Activated CD4-positive, alpha-beta T cell treated with anti-CD3 and anti-CD28 coated beads, Interleukin-2, Interleukin-4, amounts not matched to agents 100 ng/mL and 50 ng/mL, durations not matched to agents 16 hours and 8 hours (primary cell): ENCODE measurements around the gene MB.
A peak's percentile ranks its signal among the peaks of the same experiment; 100 is the strongest.
"Not testable (repeated sequence)": the region's sequence is repeated elsewhere in the genome, so short reads cannot be mapped to it uniquely, and the experiment has no call there.

Experiments
- DNase-seq: peaks from one replicate; pipeline ENCODE4 v3.0.0-alpha.2; 2020; ENCODE audit warnings: low spot score

Gene MB

GRCh38 chr22:35617137-35617755 lies at the start of gene MB:
MB (minus strand) TSS chr22:35617329; CDS start chr22:35617257, 72 bp downstream.
- no peak for DNase-seq

GRCh38 chr22:35666699-35667098 lies 49.6 kb upstream of the MB start:
- not testable (repeated sequence) for DNase-seq

DNA sequence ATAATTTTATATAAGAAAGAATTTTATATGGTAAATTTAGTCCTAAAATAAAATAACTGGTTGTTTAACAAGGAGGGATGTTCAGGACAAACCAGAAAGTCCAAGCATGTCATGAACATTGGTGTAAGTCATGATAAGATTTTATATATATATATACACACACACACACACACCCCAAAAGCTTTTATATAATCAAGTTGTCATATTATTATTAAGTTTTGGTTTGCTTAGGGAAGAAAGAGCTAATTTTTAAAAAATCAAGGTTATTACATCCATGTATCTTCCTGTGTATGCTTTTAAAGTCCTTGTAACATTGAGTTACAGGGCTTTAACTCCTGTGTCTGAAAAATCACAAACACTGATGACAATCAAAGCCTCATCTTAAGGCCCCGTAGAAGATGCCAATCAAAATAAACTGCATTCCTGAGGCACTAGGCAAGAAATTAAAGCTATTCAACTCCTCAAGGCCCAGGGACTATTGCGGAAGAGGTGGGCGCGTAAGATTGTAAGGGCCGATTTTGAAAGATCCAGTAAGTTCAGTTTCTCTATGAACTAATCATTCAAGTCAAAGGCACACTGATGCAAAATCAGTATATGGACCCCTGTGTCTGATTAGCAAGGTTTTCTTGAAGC lies 47.9 kb upstream of the MB start:
- no peak for DNase-seq

- no peak for DNase-seq
These were observed 46.2 kb upstream of the MB start for GRCh38 chr22:35663371-35663770.

- DNase-seq = no peak
These were observed 45.8 kb upstream of the MB start for GRCh38 chr22:35662914-35663313.

- no peak for DNase-seq
These were observed 44.3 kb upstream of the MB start for GRCh38 chr22:35661464-35661863.

GRCh38 chr22:35660291-35661127 lies 43.4 kb upstream of the MB start:
- peak; percentile 24 for DNase-seq

- DNase-seq = no peak
These were observed 40.6 kb upstream of the MB start for GRCh38 chr22:35657571-35658312.

DNA sequence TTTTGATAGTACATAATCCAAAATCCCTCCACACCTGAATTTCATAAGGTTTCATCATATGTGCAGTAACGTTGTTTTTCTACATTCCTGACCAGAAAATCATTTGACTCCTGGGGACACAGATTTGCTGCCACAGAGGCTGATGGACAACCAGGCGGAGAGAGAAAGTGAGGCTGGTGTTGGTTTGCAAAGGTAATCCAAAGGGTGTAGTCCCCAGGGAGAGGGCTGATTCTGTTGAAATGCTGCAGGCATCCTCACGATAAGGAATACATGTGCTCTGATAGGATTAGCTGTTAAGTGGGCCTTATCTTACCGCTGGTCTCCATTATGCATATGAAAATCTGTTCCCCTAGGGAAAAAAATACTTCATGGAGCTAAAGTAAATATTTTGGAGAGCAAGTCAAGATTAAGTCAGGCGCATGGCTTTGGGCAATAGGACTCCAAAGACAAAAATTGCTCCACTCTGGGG lies 39.2 kb upstream of the MB start:
- no peak for DNase-seq

GRCh38 chr22:35653824-35654223 lies 36.7 kb upstream of the MB start:
- no peak for DNase-seq

GRCh38 chr22:35651085-35651484 lies 34.0 kb upstream of the MB start:
- DNase-seq = no peak

DNA sequence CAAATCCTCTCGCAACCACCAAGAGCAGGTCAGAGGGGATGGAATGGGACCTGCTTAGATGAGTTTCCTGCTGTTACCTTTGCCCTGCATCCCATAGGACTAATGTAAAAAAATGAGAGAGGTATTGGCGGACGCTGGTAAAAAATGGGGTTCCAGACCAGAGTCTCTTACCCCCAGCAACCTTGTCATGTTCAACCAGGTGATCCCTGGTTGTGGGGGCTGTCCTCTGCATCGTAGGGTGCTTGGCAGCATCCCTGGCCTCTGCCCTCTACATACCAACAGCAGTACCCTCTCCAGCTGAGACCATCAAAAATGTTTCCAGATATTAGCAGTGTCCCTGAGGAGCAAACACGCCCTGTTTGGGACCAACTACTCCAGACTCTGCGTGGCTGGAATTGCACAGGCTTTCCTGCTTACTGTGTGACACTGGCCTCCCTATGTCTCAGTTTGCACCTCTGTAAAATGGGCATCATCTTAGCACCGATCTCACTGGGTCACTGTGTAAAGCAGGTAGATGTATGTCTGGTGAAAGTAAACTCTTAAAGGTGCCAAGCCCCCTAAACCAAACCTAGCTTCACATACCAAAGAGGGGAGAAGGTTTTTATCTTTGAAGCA lies 32.6 kb upstream of the MB start:
- DNase-seq = no peak

DNA sequence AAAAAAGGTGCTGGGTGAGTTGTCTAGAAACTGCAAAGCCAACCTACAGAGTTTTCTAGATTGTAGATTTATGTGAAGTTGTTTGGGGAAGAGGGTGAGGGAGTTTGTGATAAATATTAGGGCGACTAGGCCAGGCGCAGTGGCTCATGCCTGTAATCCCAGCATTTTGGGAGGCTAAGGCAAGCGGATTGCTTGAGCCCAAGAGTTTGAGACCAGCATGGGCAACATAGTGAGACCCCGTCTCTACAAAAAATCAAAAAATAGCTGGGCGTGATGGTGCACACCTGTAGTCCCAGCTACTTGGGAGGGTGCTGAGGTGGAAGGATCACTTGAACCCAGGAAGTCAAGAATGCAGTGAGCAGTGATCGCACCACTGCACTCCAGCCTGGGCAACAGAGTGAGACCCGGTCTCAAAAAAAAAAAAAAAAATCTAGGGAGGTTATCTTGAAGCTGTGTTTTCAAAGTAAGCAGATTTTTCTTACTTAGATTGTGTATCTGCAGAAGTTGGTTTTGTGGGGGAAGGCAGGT lies 32.0 kb upstream of the MB start:
- DNase-seq = no peak

DNA sequence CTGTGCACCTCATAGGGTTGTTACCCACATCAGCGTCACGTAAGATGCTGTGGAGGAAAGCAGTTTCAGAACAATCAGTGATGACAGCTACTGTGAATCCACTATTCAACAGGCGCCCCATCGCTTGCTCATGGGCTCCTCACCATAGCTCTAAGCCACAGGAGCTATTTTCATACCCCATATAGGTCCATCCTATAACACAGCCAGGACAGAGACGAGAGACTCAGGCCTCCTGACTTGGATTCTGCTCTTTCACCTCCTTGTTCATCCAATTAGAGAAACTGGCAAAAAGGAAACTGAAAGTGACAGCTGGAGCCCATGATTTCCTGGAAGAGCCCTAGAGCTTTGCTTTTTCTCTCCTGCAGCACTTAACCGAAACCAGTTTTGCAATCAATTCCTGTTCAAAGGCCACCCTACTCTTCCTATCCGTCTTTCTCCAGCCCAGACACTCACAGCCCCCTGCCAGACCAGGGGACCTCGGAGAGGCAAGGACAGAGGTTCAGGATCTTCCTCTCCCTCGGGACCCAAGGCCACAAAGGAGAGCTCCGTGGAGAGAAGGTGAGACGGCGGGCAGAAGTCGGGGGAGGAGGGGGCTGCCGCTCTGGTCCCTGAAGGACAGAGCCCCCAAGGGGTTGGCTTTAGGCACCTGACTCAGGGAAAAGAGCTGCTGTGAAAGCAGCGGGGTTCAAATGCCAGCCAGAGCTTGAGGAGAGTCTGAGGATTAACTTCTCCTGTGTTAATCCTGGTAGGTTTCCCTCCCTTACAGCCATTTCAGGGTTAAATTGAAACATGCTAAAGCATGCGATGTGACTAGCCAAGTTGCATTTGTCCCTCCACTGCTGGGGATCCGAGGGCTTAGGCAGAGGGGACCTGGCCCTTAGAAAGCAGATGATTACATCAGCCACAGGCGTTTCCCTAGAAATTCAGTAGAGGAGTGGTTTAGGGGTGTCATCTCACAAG lies 31.2 kb upstream of the MB start, which contains the start of gene APOL6:
Gene APOL6, plus strand, starts transcription at position 381 of the 960 bp plus-strand sequence. CDS start 7,980 bp downstream, outside the sequence.
- DNase-seq = peak; percentile 90

DNA sequence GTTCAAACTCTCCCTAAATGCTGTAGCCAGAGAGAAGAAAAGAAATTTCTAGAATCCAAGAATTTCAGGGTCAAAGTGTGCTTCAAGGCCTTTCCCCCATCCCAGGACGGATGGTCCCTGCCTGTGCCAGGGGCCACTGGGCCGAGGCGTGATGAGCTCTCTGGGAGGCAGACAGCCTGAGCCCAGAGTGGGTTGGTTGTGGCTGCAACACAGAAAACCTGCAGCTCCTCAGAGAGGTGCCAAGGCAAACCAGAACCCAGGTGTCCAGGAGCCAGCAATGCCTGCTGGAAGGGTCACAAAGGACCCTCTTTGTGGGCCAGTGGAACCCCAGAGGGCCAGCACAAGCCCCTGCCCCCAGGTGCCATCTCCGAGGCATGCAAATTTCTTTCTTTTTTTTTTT lies 28.5 kb upstream of the MB start:
- DNase-seq = no peak

DNA sequence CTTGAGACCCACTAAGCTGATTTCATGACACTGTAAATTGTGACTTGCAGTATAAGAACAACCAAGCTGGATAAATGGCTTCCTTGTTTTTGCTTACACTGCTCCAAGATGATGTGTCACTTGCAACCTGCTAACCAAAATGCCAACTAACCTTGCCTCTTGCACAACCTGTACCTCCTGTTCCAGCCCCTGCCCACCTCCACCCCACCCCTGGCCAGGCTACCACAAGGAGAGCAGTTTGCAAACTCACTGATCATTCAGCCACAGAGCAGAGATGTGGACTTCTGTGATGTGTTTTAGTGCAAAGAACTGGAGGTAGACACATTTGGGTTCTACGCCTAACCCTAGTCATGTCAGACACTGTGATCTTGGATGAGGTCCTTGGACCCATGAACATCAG lies 26.9 kb upstream of the MB start:
- DNase-seq = no peak

- DNase-seq = no peak
These were observed 25.2 kb upstream of the MB start for GRCh38 chr22:35642305-35642741.

DNA sequence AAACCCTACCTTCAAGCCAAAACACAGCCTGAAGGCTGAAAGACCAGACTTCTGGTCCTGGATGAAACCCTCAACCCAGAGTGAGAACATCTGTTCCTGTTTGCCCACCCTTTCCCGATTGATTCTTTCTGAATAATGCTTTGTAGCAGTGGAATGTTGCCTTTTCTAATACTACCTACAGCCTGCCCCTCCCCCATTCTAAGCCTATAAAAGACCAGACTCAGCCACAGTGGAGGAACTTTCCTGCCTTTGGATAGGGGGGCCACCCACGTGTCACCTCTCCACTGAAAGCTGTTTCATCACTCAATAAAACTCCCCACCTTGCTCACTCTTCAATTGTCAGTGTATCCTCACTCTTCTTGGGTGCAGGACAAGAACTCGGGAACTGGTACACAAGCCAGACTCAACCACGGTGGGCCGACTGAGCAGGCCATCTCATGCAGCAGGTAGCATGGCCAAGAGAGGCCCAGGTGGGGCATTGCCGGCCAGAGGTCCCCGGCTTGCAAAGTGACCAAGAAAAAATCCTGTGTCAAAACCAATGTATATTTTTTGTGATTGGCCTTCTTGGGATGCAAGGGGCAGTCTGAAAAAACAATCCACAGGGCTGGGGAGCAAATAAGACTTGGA lies 24.5 kb upstream of the MB start:
- no peak for DNase-seq

DNA sequence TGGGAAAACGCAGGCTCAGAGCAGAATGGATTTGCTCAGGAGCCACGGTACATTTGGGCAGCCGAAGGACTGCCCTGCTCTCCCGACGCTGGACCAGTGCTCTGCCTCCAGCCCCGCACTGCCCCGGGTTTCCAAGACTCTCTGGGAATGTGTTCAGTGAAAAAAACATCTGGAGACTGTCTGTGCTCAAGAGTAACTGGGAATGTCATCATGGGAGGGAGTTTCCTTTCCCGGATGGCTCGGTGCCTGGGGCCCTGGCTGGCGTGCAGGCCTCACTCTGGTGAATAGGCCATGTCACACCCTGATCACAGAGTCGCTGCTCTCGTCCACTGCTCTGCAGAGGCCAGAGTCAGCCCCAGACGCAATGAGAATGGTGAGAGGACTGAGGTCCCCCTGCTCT lies 21.3 kb upstream of the MB start:
- no peak for DNase-seq

DNA sequence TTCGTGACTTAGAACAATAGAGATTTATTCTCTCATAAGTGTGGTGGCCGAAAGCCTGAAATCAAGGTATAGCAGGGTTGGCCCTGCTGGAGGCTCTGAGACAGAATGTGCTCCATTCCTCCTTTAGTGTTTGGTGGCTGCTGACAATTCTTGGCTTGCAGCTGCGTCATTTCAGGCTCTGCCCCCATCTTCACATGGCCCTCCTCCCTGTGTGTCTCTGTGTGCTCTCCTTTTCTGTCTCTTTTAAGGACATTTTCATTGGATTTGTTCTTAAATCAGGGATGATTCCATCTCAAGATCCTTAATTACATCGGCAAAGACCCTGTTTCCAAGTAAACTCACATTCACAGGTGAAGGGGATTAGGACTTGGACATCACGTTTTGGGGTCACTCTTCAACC lies 20.9 kb upstream of the MB start:
- no peak for DNase-seq
